H1 (cell line): ENCODE results near the gene HDAC11. TPM values are rescaled to one million over a fixed set of nuclear protein-coding genes. Genes with fewer than 3 reads are reported as not detected.
"Not testable (repeated sequence)": the region's sequence is repeated elsewhere in the genome, so short reads cannot be mapped to it uniquely, and the experiment has no call there.

Source experiments
- CTCF ChIA-PET: fragments of 300-600 bp; sonication (Branson Sonifier 250); formaldehyde crosslinking; loops from one replicate; lab custom pipeline; 2021; ENCODE audit not compliant: partially characterized antibody; lab: Charles Lee
- POLR2A ChIA-PET: fragments of 300-600 bp; sonication (Branson Sonifier 250); formaldehyde crosslinking; loops from one replicate; lab custom pipeline; 2021; ENCODE audit warnings: inconsistent platforms; ENCODE audit not compliant: partially characterized antibody; lab: Charles Lee
- DNase-seq, 2 experiments: peaks; one replicate each; pipeline versions ENCODE4 v3.0.0 to v3.0.0-alpha.2; 2010 to 2022; ENCODE audit warnings: low spot score in 2 of 2, low read depth in 1 of 2, mixed read lengths in 1 of 2
- FAIRE-seq: peaks from 2 replicates; lab custom pipeline; 2011; peaks lifted over from hg19 to GRCh38; lab: Jason Lieb, UNC
- H2AFZ ChIP-seq: 2 replicates; pipeline ENCODE4 v1.8.1; 2012; ENCODE audit warnings: low read length, inconsistent platforms
- H2AK5ac ChIP-seq: 2 replicates; pipeline ENCODE4 v1.6.1; 2013; ENCODE audit warnings: low read depth, low read length
- H2BK120ac ChIP-seq: replicated peaks from 2 replicates; pipeline ENCODE3; 2013; ENCODE audit warnings: low read depth, low read length, inconsistent platforms
- H2BK12ac ChIP-seq: 2 replicates; pipeline ENCODE4 v1.6.1; 2013; ENCODE audit warnings: low read depth, low read length
- H2BK15ac ChIP-seq: 2 replicates; pipeline ENCODE4 v1.6.1; 2013; ENCODE audit warnings: low read length
- H2BK20ac ChIP-seq: 2 replicates; pipeline ENCODE4 v1.6.1; 2013; ENCODE audit warnings: low read length
- H2BK5ac ChIP-seq: 2 replicates; pipeline ENCODE4 v1.6.1; 2013; ENCODE audit warnings: low read depth, low read length
- H3K14ac ChIP-seq: 2 replicates; pipeline ENCODE4 v1.6.1; 2013; ENCODE audit warnings: inconsistent platforms; ENCODE audit not compliant: insufficient read length
- H3K18ac ChIP-seq: 2 replicates; pipeline ENCODE4 v1.6.1; 2013; ENCODE audit warnings: low read length; ENCODE audit errors: extremely low read depth
- H3K23ac ChIP-seq: 2 replicates; pipeline ENCODE4 v1.6.1; 2013; ENCODE audit warnings: inconsistent platforms; ENCODE audit not compliant: insufficient read length
- H3K23me2 ChIP-seq: 2 replicates; pipeline ENCODE4 v1.6.1; 2013; ENCODE audit warnings: low read depth, low read length
- H3K27ac ChIP-seq: 2 replicates; pipeline ENCODE4 v1.6.1; 2011; ENCODE audit warnings: low read depth, low read length, inconsistent platforms
- H3K27me3 ChIP-seq, 4 experiments: replicated peaks in 1 of 4; 1 replicate in 1 of 4; 2 replicates in 3 of 4; pipeline versions ENCODE4 v1.6.1 to v1.8.1; 2011 to 2013; ENCODE audit warnings: low read length in 3 of 4, mild to moderate bottlenecking in 3 of 4, inconsistent platforms in 2 of 4, mixed read lengths in 2 of 4, moderate library complexity in 1 of 4; ENCODE audit not compliant: control insufficient read depth in 3 of 4, insufficient read depth in 3 of 4; ENCODE audit errors: extremely low read depth in 1 of 4
- H3K36me3 ChIP-seq, 4 experiments: 2 replicates each; pipeline versions ENCODE4 v1.6.1 to v1.8.1; 2011 to 2013; ENCODE audit warnings: mild to moderate bottlenecking in 4 of 4, low read length in 3 of 4, moderate library complexity in 2 of 4, control low read depth in 1 of 4, inconsistent platforms in 1 of 4; ENCODE audit not compliant: insufficient read depth in 4 of 4, control insufficient read depth in 2 of 4
- H3K4ac ChIP-seq: replicated peaks from 2 replicates; pipeline ENCODE3; 2013; ENCODE audit warnings: low read length, low read depth, mixed read lengths, inconsistent platforms; ENCODE audit not compliant: insufficient read length
- H3K4me1 ChIP-seq, 4 experiments: replicated peaks in 1 of 4; 1 replicate in 1 of 4; 2 replicates in 3 of 4; pipeline versions ENCODE4 v1.6.1 to v1.8.1; 2011 to 2013; ENCODE audit warnings: low read length in 3 of 4, inconsistent platforms in 2 of 4, mixed read lengths in 1 of 4; ENCODE audit not compliant: insufficient read depth in 4 of 4, control insufficient read depth in 3 of 4
- H3K4me2 ChIP-seq, 2 experiments: 2 replicates each; pipeline versions ENCODE4 v1.6.1 to v1.8.1; 2011 to 2013; ENCODE audit warnings: low read depth in 2 of 2, low read length in 2 of 2, control low read depth in 1 of 2, inconsistent platforms in 1 of 2, mild to moderate bottlenecking in 1 of 2; ENCODE audit not compliant: insufficient read depth in 1 of 2
- H3K4me3 ChIP-seq, 4 experiments: fragments of 200-600, 300-600 bp in 1 of 4; sonication (generic), shearing (Covaris generic), sonication (Bioruptor Twin) in 1 of 4; 2 replicates each; pipeline versions ENCODE4 v1.5.1 to v1.8.1; 2011 to 2016; ENCODE audit warnings: low read length in 4 of 4, low read depth in 3 of 4, control low read depth in 2 of 4, inconsistent platforms in 2 of 4, mild to moderate bottlenecking in 2 of 4, mixed read lengths in 1 of 4, moderate library complexity in 1 of 4; ENCODE audit not compliant: insufficient read depth in 2 of 4; ENCODE audit errors: extremely low read depth in 1 of 4
- H3K56ac ChIP-seq: replicated peaks from 2 replicates; pipeline ENCODE3; 2013; ENCODE audit warnings: low read depth, mild to moderate bottlenecking, mixed read lengths, low read length, inconsistent platforms; ENCODE audit not compliant: insufficient read length
- H3K79me1 ChIP-seq: 2 replicates; pipeline ENCODE4 v1.6.1; 2013; ENCODE audit warnings: low read depth, low read length, control low read depth
- H3K79me2 ChIP-seq, 2 experiments: 2 replicates each; pipeline versions ENCODE4 v1.6.1 to v1.8.1; 2012 to 2013; ENCODE audit warnings: low read length in 2 of 2, mild to moderate bottlenecking in 2 of 2, inconsistent platforms in 1 of 2; ENCODE audit not compliant: insufficient read depth in 2 of 2, control insufficient read depth in 1 of 2
- H3K9ac ChIP-seq, 4 experiments: replicated peaks in 1 of 4; 1 replicate in 1 of 4; 2 replicates in 3 of 4; pipeline versions ENCODE4 v1.6.1 to v1.8.1; 2011 to 2013; ENCODE audit warnings: low read depth in 3 of 4, low read length in 3 of 4, control low read depth in 2 of 4, mild to moderate bottlenecking in 2 of 4, moderate library complexity in 2 of 4, inconsistent platforms in 1 of 4; ENCODE audit errors: extremely low read depth in 1 of 4
- H3K9me3 ChIP-seq, 2 experiments: 2 replicates each; pipeline versions ENCODE4 v1.6.1 to v1.8.1; 2012 to 2013; ENCODE audit warnings: mild to moderate bottlenecking in 2 of 2, moderate library complexity in 2 of 2, control low read depth in 1 of 2, inconsistent platforms in 1 of 2, low read depth in 1 of 2, low read length in 1 of 2, mixed read lengths in 1 of 2; ENCODE audit not compliant: insufficient read depth in 2 of 2
- H4K20me1 ChIP-seq, 2 experiments: replicated peaks in 1 of 2; 2 replicates each; pipeline versions ENCODE3 to v1.8.1; 2011 to 2013; ENCODE audit warnings: inconsistent platforms in 2 of 2, low read length in 2 of 2, mild to moderate bottlenecking in 1 of 2; ENCODE audit not compliant: insufficient read depth in 2 of 2, control insufficient read depth in 1 of 2
- H4K5ac ChIP-seq: 2 replicates; pipeline ENCODE4 v1.6.1; 2013; ENCODE audit warnings: low read length, low read depth, mixed read lengths, inconsistent platforms; ENCODE audit not compliant: insufficient read length
- H4K8ac ChIP-seq: 2 replicates; pipeline ENCODE4 v1.8.0; 2013; ENCODE audit warnings: mild to moderate bottlenecking, moderate library complexity, low read length, inconsistent platforms; ENCODE audit not compliant: insufficient read depth; ENCODE audit errors: extremely low read depth
- H4K91ac ChIP-seq: replicated peaks from 2 replicates; pipeline ENCODE3; 2013; ENCODE audit warnings: low read length, mixed read lengths, inconsistent platforms; ENCODE audit not compliant: insufficient read length
- CBX8 ChIP-seq: fragments of 300-800, 300-1000 bp; sonication (generic); IDR thresholded peaks from 2 replicates; pipeline ENCODE4 v1.7.1; 2016; ENCODE audit warnings: low read depth, low read length, borderline replicate concordance
- MAX ChIP-seq: IDR thresholded peaks from 2 replicates; pipeline ENCODE4 v1.6.1; 2012; ENCODE audit warnings: inconsistent platforms
- PHF8 ChIP-seq: fragments of 200-600 bp; sonication (generic); conservative IDR thresholded peaks from 2 replicates; pipeline ENCODE4 v1.7.1; 2012; ENCODE audit warnings: low read depth, mild to moderate bottlenecking, inconsistent platforms, low read length, moderate library complexity
- RAD21 ChIP-seq, 2 experiments: IDR thresholded peaks in 1 of 2; conservative IDR thresholded peaks in 1 of 2; 2 replicates each; pipeline ENCODE4 v1.6.1; 2011; ENCODE audit warnings: low read depth in 2 of 2, low read length in 2 of 2, improper control_type of control experiment in 1 of 2, inconsistent platforms in 1 of 2, mild to moderate bottlenecking in 1 of 2, moderate library complexity in 1 of 2
- RFX5 ChIP-seq: IDR thresholded peaks from 2 replicates; pipeline ENCODE4 v1.6.1; 2011; ENCODE audit warnings: low read depth, low read length, improper control_type of control experiment, borderline replicate concordance
- SIX5 ChIP-seq: IDR thresholded peaks from 2 replicates; pipeline ENCODE4 v1.6.1; 2011; ENCODE audit warnings: mild to moderate bottlenecking, low read depth, low read length
- WGBS, 2 experiments: shearing (Covaris generic) in 1 of 2; methylation state at CpG; one replicate each; pipeline versions ENCODE4 v1.1.6 to v1.1.7; 2013 to 2015; ENCODE audit warnings: low lambda C conversion rate in 2 of 2, mixed read lengths in 2 of 2, inconsistent platforms in 1 of 2, low coverage in 1 of 2, missing lambda C conversion rate in 1 of 2; ENCODE audit not compliant: insufficient replicate concordance in 2 of 2, insufficient coverage in 1 of 2, insufficient read length in 1 of 2; ENCODE audit errors: extremely low coverage in 1 of 2, missing lambda C conversion rate in 1 of 2; 5-methylcytosine and 5-hydroxymethylcytosine counted together
- polyA plus RNA-seq, 7 experiments: library from polyadenylated mRNA; depleted of rRNA in 3 of 7; stranded (reverse) in 5 of 7; unstranded in 2 of 7; fragments of >200 nt in 5 of 7; fragments of 200-250 nt in 2 of 7; gene quantifications; 1 replicate in 5 of 7; 2 replicates in 1 of 7; 4 replicates in 1 of 7; pipeline versions ENCODE4 v1.2.1 to v1.2.3, GENCODE V29; 2011 to 2013; ENCODE audit warnings: missing spikeins in 2 of 7, mixed read lengths in 2 of 7
- total RNA-seq: library from RNA; stranded (reverse); fragmentation: NEBNext Ultra II Directional; extraction: Animal tissue kit (Norgen Biotek cat#: 25700); gene quantifications from 2 replicates; pipeline ENCODE4 v1.2.1, GENCODE V29; 2021

HDAC11 gene
- total and polyA plus RNA-seq, 2 of the 8 experiments (the other 6 are each of a cell fraction or from before 2014, with no cell fraction given), result 6.8 to 7.4 TPM

GRCh38 chr3:13498354-13499060 is 18.4 kb downstream of the HDAC11 start (continued):
- TF ChIP-seq SIX5 (no peak), RFX5 (no peak), MAX (no peak), PHF8 (no peak), RAD21 (IDR thresholded peaks at IDR 0.05 in 1 of 2, conservative IDR thresholded peaks at IDR 0.05 in 1 of 2; ENCODE audit: low read depth in 2 of 2, low read length in 2 of 2) (no peak), CBX8 (no peak)

- not testable (repeated sequence) for H3K27me3 ChIP-seq, H3K4ac ChIP-seq, H2BK5ac ChIP-seq, H4K5ac ChIP-seq, H2BK15ac ChIP-seq, H3K56ac ChIP-seq, DNase-seq, H3K23ac ChIP-seq, H4K91ac ChIP-seq, H2AFZ ChIP-seq, H2BK120ac ChIP-seq, H3K79me2 ChIP-seq, H3K18ac ChIP-seq, H3K27ac ChIP-seq, H3K4me3 ChIP-seq, H3K14ac ChIP-seq, H2BK20ac ChIP-seq, H2AK5ac ChIP-seq, FAIRE-seq, H3K4me2 ChIP-seq, H2BK12ac ChIP-seq, H3K9ac ChIP-seq, H3K36me3 ChIP-seq, H4K20me1 ChIP-seq, H3K23me2 ChIP-seq, H3K9me3 ChIP-seq, H4K8ac ChIP-seq, H3K79me1 ChIP-seq, H3K4me1 ChIP-seq
- POLR2A ChIA-PET, result interaction anchor here (0.9 kb wide), 1 partner anchor 15 kb away, joined by 3 read pairs; no protein-coding TSS in a partner anchor
- WGBS, 2 experiments, result 95% methylated on average over 8 of the region's 11 CpGs; no CpG with 5 or more reads in 1 of the 2 experiments
- CTCF ChIA-PET, result interaction anchor here (0.9 to 26.8 kb wide), 26 partner anchors 18 to 358 kb away, joined by 3 to 856 read pairs (median 6); partner anchors contain the start of genes FBLN2 and HDAC11
Measured at GRCh38 chr3:13499246-13499645, 19.1 kb downstream of the HDAC11 start.
